H1 (cell line): ENCODE measurements around the gene RASGRF1.

Experiments used
- CTCF ChIP-seq, 3 experiments: IDR thresholded peaks; 1 replicate in 2 of 3; 2 replicates in 1 of 3; pipeline versions ENCODE4 v1.5.1 to v1.6.1; 2011; ENCODE audit warnings: low read length in 3 of 3, mild to moderate bottlenecking in 3 of 3, inconsistent platforms in 2 of 3, low read depth in 1 of 3, moderate library complexity in 1 of 3; ENCODE audit not compliant: insufficient read depth in 1 of 3; ENCODE audit errors: control extremely low read depth in 1 of 3
- EGR1 ChIP-seq: IDR thresholded peaks from 2 replicates; pipeline ENCODE4 v1.6.1; 2011; ENCODE audit warnings: low read depth, low read length, borderline replicate concordance
- MAFK ChIP-seq: IDR thresholded peaks from 2 replicates; pipeline ENCODE4 v1.6.1; 2012; ENCODE audit warnings: low read depth, mild to moderate bottlenecking, improper control_type of control experiment, low read length
- SIX5 ChIP-seq: IDR thresholded peaks from 2 replicates; pipeline ENCODE4 v1.6.1; 2011; ENCODE audit warnings: mild to moderate bottlenecking, low read depth, low read length

- TF ChIP-seq CTCF (IDR thresholded peaks at IDR 0.05; ENCODE audit: control extremely low read depth in 1 of 3, insufficient read depth in 1 of 3, low read depth in 1 of 3, low read length in 3 of 3) (no peak), SIX5 (no peak), MAFK (no peak), EGR1 (no peak)
These were observed 8.1 kb downstream of the RASGRF1 start for GRCh38 chr15:79082363-79083070.
